Astrocyte (in vitro differentiated cells and primary cell): ENCODE measurements around the gene ZC3H4. TPM values are rescaled to one million over a fixed set of nuclear protein-coding genes. Genes with fewer than 3 reads are reported as not detected.

ENCODE experiments used
- DNase-seq: peaks from one replicate; pipeline ENCODE4 v3.0.0-alpha.2; 2010; ENCODE audit warnings: low read depth
- FAIRE-seq: peaks from 2 replicates; lab custom pipeline; 2011; peaks lifted over from hg19 to GRCh38; lab: Jason Lieb, UNC
- H2AFZ ChIP-seq: 2 replicates; pipeline ENCODE4 v1.6.0; 2012; ENCODE audit warnings: low read depth, low read length, inconsistent platforms
- H3K27ac ChIP-seq: 2 replicates; pipeline ENCODE4 v1.5.1; 2011; ENCODE audit warnings: low read depth, low read length, inconsistent platforms
- H3K27me3 ChIP-seq: 2 replicates; pipeline ENCODE4 v1.6.0; 2011; ENCODE audit warnings: low read length, inconsistent platforms; ENCODE audit not compliant: insufficient read depth
- H3K36me3 ChIP-seq: 2 replicates; pipeline ENCODE4 v1.5.1; 2011; ENCODE audit warnings: low read length, inconsistent platforms; ENCODE audit not compliant: insufficient read depth
- H3K4me1 ChIP-seq: 2 replicates; pipeline ENCODE4 v1.5.1; 2011; ENCODE audit warnings: low read length, inconsistent platforms; ENCODE audit not compliant: insufficient read depth
- H3K4me2 ChIP-seq: 2 replicates; pipeline ENCODE4 v1.6.0; 2012; ENCODE audit warnings: low read length, inconsistent platforms
- H3K4me3 ChIP-seq: 2 replicates; pipeline ENCODE4 v1.5.1; 2011; ENCODE audit warnings: low read depth, mild to moderate bottlenecking, low read length, inconsistent platforms; ENCODE audit not compliant: insufficient read depth
- H3K79me2 ChIP-seq: 2 replicates; pipeline ENCODE4 v1.6.0; 2012; ENCODE audit warnings: mild to moderate bottlenecking, low read length, inconsistent platforms; ENCODE audit not compliant: insufficient read depth
- H3K9ac ChIP-seq: 2 replicates; pipeline ENCODE4 v1.6.0; 2012; ENCODE audit warnings: mild to moderate bottlenecking, low read length, inconsistent platforms
- H3K9me3 ChIP-seq: 2 replicates; pipeline ENCODE4 v1.5.1; 2012; ENCODE audit warnings: low read depth, mild to moderate bottlenecking, low read length, inconsistent platforms; ENCODE audit not compliant: insufficient read depth
- H4K20me1 ChIP-seq: 2 replicates; pipeline ENCODE4 v1.6.0; 2012; ENCODE audit warnings: low read length, inconsistent platforms; ENCODE audit not compliant: insufficient read depth
- H3K27ac Mint-ChIP-seq: one replicate; pipeline ENCODE4 v1.8.0; 2021; ENCODE audit warnings: mild to moderate bottlenecking, mixed read lengths; ENCODE audit not compliant: unreplicated experiment
- H3K27me3 Mint-ChIP-seq: one replicate; pipeline ENCODE4 v1.8.0; 2021; ENCODE audit warnings: low read depth, mixed read lengths; ENCODE audit not compliant: unreplicated experiment
- H3K36me3 Mint-ChIP-seq: one replicate; pipeline ENCODE4 v1.8.0; 2021; ENCODE audit warnings: low read depth, mixed read lengths; ENCODE audit not compliant: unreplicated experiment
- H3K4me1 Mint-ChIP-seq: one replicate; pipeline ENCODE4 v1.8.0; 2021; ENCODE audit warnings: low read depth, mixed read lengths; ENCODE audit not compliant: unreplicated experiment
- H3K4me3 Mint-ChIP-seq: one replicate; pipeline ENCODE4 v1.8.0; 2021; ENCODE audit warnings: mild to moderate bottlenecking, moderate library complexity, mixed read lengths; ENCODE audit not compliant: unreplicated experiment
- H3K9me3 Mint-ChIP-seq: one replicate; pipeline ENCODE4 v1.8.0; 2021; ENCODE audit warnings: mild to moderate bottlenecking, mixed read lengths; ENCODE audit not compliant: unreplicated experiment
- CTCF ChIP-seq: IDR thresholded peaks from 2 replicates; pipeline ENCODE4 v1.5.1; 2011; ENCODE audit warnings: low read depth, mild to moderate bottlenecking, inconsistent platforms, low read length, moderate library complexity; ENCODE audit not compliant: insufficient read depth
- EZH2 ChIP-seq: IDR thresholded peaks from 2 replicates; pipeline ENCODE4 v1.6.1; 2012; ENCODE audit warnings: mild to moderate bottlenecking, low read length, inconsistent platforms; ENCODE audit not compliant: insufficient read depth
- total RNA-seq: library from RNA; stranded (reverse); gene quantifications from 2 replicates; pipeline ENCODE4 v1.2.1, GENCODE V29; 2021

The ZC3H4 gene
- total RNA-seq, 1 donor from 2014 or later, result 42.3 TPM

DNA sequence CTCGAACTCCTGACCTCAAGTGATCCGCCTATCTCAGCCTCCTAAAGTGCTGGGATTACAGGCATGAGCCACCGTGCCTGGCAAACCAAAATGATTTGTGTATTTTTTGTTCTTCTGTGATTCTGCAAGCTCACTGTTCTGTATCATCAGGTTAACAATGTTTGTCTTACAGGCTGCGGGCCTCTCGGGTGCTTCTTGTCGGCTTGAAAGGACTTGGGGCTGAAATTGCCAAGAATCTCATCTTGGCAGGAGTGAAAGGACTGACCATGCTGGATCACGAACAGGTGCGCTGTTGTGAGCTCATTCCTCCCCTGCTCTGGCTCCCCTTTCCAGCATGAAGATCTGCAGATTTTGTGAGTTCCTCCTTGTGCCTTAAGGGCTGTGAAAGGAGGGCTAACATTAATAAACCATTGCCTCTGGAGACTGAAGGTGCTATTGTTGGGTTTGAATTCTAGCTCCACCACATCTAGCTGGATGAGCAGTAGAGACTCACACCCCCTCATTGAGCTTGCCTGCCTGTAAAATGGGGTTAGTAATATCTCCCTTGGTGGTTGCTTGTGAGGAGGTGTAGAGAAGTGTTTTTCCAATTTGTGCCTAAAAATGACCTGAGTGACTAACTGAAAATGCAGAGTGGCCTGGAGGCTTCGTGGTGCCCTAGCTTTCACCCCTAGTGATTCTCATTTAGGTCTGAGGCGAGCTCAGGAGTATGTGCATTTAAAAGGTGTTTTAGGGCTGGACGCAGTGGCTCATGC lies 29.9 kb upstream of the ZC3H4 start:
- H4K20me1 ChIP-seq, result peaks cover 63% of the 10 kb centered on the region
- peaks cover 19% of the 10 kb centered on the region for H3K36me3 Mint-ChIP-seq
- H3K9ac ChIP-seq, result no peak overlapping the region

GRCh38 chr19:47142779-47143178 lies 29.2 kb upstream of the ZC3H4 start:
- H3K4me1 ChIP-seq, result peaks cover 4% of the 10 kb centered on the region

More for the DNA sequence above, 29.9 kb upstream of the ZC3H4 start:
- Mint-ChIP-seq H3K9me3 (no peaks in the 10 kb centered on the region), H3K4me3 (no peak overlapping the region), H3K27me3 (no peaks in the 10 kb centered on the region), H3K4me1 (peaks cover 11% of the 10 kb centered on the region), H3K27ac (no peak overlapping the region)
- Histone ChIP-seq H2AFZ (no peak overlapping the region), H3K27me3 (no peaks in the 10 kb centered on the region), H3K36me3 (peaks cover 28% of the 10 kb centered on the region), H3K79me2 (peaks cover 91% of the 10 kb centered on the region), H3K4me2 (no peak overlapping the region), H3K27ac (no peak overlapping the region), H3K4me3 (no peak overlapping the region), H3K9me3 (no peaks in the 10 kb centered on the region), H3K4me1 (peaks cover 4% of the 10 kb centered on the region)
- no peak for TF ChIP-seq EZH2
- no peak for TF ChIP-seq CTCF
- DNase-seq (no peak), FAIRE-seq (no peak)

More at GRCh38 chr19:47142779-47143178, 29.2 kb upstream of the ZC3H4 start:
- TF ChIP-seq EZH2 (no peak), CTCF (no peak)
- Histone ChIP-seq H2AFZ (no peak overlapping the region), H3K79me2 (peaks cover 92% of the 10 kb centered on the region), H3K9me3 (no peaks in the 10 kb centered on the region), H3K4me2 (no peak overlapping the region), H4K20me1 (peaks cover 63% of the 10 kb centered on the region), H3K9ac (no peak overlapping the region), H3K4me3 (no peak overlapping the region), H3K36me3 (peaks cover 24% of the 10 kb centered on the region), H3K27ac (no peak overlapping the region), H3K27me3 (no peaks in the 10 kb centered on the region)
- H3K9me3 Mint-ChIP-seq, result no peaks in the 10 kb centered on the region
- H3K27me3 Mint-ChIP-seq, result no peaks in the 10 kb centered on the region
- H3K36me3 Mint-ChIP-seq, result peaks cover 19% of the 10 kb centered on the region
- no peak overlapping the region for H3K27ac Mint-ChIP-seq
- FAIRE-seq, result no peak
- no peak for DNase-seq
- peaks cover 11% of the 10 kb centered on the region for H3K4me1 Mint-ChIP-seq
- no peak overlapping the region for H3K4me3 Mint-ChIP-seq
